H1 (cell line): ENCODE results near the gene PTPN7. TPM values are rescaled to one million over a fixed set of nuclear protein-coding genes. Genes with fewer than 3 reads are reported as not detected.

ENCODE experiments used
- EGR1 ChIP-seq: IDR thresholded peaks from 2 replicates; pipeline ENCODE4 v1.6.1; 2011; ENCODE audit warnings: low read depth, low read length, borderline replicate concordance
- JUN ChIP-seq: IDR thresholded peaks from 2 replicates; pipeline ENCODE4 v1.6.1; 2011; ENCODE audit warnings: low read depth, mild to moderate bottlenecking, improper control_type of control experiment, low read length
- KDM1A ChIP-seq: fragments of 200-600, 300-600 bp; sonication (generic); IDR thresholded peaks from 2 replicates; pipeline ENCODE4 v1.7.1; 2016; ENCODE audit warnings: mild to moderate bottlenecking, low read length, borderline replicate concordance
- PHF8 ChIP-seq: fragments of 200-600 bp; sonication (generic); conservative IDR thresholded peaks from 2 replicates; pipeline ENCODE4 v1.7.1; 2012; ENCODE audit warnings: low read depth, mild to moderate bottlenecking, inconsistent platforms, low read length, moderate library complexity
- RXRA ChIP-seq: IDR thresholded peaks from 2 replicates; pipeline ENCODE4 v1.6.1; 2011; ENCODE audit warnings: low read depth, mild to moderate bottlenecking, low read length, moderate library complexity; ENCODE audit not compliant: insufficient read depth
- SAP30 ChIP-seq: fragments of 300-600 bp; sonication (generic); IDR thresholded peaks from 2 replicates; pipeline ENCODE4 v1.7.1; 2012; ENCODE audit warnings: low read length, moderate library complexity, mild to moderate bottlenecking, inconsistent platforms; ENCODE audit not compliant: insufficient read depth, insufficient replicate concordance
- TAF7 ChIP-seq: optimal IDR thresholded peaks from 2 replicates; pipeline ENCODE3; 2011; ENCODE audit warnings: low read depth, mild to moderate bottlenecking, inconsistent platforms, low read length, moderate library complexity, borderline replicate concordance
- polyA plus RNA-seq, 7 experiments: library from polyadenylated mRNA; depleted of rRNA in 3 of 7; stranded (reverse) in 5 of 7; unstranded in 2 of 7; fragments of >200 nt in 5 of 7; fragments of 200-250 nt in 2 of 7; gene quantifications; 1 replicate in 5 of 7; 2 replicates in 1 of 7; 4 replicates in 1 of 7; pipeline versions ENCODE4 v1.2.1 to v1.2.3, GENCODE V29; 2011 to 2013; ENCODE audit warnings: missing spikeins in 2 of 7, mixed read lengths in 2 of 7
- total RNA-seq: library from RNA; stranded (reverse); fragmentation: NEBNext Ultra II Directional; extraction: Animal tissue kit (Norgen Biotek cat#: 25700); gene quantifications from 2 replicates; pipeline ENCODE4 v1.2.1, GENCODE V29; 2021
- TF ChIP-seq, protein P1 (sequence below): fragments of 300-600 bp; sonication (generic); IDR thresholded peaks from 2 replicates; pipeline ENCODE4 v1.7.1; 2012; ENCODE audit warnings: low read length, moderate library complexity, mild to moderate bottlenecking, inconsistent platforms; ENCODE audit not compliant: insufficient replicate concordance

Gene PTPN7
- total and polyA plus RNA-seq, 2 of the 8 experiments (the other 6 are each of a cell fraction or from before 2014, with no cell fraction given) = 0.20 TPM; not detected in 1

DNA sequence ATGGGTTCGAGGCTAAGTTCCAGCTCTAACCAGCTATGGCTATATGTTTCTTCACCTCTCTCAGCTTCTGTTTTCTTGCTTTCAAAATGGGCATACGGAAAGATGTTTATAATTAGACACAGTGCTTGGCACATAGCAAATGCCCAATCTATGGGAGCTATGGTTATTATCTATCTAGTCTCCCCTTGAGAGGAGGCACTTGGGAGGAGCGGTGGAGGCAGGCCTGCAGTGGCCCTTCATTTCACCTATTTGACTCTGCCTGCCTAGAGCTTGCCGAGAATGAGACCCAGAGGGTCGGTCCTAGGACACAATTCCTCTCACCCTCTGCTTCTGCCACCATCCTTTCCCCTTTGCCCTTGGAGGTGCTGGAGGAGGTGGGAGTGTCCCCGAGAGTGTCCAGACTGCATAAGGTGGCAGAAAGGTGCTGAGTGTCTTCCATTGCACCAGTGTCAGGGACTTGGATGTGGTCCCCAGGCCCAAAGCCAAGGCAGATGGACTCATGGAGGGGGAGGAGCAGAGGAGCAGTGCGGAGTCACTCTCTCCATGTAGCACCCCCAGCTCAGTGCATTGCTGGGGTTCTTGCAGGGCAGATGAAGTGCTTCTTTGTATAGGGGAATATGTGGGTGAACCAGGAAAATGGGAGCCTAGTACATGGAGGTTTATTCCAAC, 42.2 kb upstream of the PTPN7 start (continued):
- no peak for TF ChIP-seq PHF8
- TF ChIP-seq SAP30 = no peak
- TF ChIP-seq, protein P1, sequence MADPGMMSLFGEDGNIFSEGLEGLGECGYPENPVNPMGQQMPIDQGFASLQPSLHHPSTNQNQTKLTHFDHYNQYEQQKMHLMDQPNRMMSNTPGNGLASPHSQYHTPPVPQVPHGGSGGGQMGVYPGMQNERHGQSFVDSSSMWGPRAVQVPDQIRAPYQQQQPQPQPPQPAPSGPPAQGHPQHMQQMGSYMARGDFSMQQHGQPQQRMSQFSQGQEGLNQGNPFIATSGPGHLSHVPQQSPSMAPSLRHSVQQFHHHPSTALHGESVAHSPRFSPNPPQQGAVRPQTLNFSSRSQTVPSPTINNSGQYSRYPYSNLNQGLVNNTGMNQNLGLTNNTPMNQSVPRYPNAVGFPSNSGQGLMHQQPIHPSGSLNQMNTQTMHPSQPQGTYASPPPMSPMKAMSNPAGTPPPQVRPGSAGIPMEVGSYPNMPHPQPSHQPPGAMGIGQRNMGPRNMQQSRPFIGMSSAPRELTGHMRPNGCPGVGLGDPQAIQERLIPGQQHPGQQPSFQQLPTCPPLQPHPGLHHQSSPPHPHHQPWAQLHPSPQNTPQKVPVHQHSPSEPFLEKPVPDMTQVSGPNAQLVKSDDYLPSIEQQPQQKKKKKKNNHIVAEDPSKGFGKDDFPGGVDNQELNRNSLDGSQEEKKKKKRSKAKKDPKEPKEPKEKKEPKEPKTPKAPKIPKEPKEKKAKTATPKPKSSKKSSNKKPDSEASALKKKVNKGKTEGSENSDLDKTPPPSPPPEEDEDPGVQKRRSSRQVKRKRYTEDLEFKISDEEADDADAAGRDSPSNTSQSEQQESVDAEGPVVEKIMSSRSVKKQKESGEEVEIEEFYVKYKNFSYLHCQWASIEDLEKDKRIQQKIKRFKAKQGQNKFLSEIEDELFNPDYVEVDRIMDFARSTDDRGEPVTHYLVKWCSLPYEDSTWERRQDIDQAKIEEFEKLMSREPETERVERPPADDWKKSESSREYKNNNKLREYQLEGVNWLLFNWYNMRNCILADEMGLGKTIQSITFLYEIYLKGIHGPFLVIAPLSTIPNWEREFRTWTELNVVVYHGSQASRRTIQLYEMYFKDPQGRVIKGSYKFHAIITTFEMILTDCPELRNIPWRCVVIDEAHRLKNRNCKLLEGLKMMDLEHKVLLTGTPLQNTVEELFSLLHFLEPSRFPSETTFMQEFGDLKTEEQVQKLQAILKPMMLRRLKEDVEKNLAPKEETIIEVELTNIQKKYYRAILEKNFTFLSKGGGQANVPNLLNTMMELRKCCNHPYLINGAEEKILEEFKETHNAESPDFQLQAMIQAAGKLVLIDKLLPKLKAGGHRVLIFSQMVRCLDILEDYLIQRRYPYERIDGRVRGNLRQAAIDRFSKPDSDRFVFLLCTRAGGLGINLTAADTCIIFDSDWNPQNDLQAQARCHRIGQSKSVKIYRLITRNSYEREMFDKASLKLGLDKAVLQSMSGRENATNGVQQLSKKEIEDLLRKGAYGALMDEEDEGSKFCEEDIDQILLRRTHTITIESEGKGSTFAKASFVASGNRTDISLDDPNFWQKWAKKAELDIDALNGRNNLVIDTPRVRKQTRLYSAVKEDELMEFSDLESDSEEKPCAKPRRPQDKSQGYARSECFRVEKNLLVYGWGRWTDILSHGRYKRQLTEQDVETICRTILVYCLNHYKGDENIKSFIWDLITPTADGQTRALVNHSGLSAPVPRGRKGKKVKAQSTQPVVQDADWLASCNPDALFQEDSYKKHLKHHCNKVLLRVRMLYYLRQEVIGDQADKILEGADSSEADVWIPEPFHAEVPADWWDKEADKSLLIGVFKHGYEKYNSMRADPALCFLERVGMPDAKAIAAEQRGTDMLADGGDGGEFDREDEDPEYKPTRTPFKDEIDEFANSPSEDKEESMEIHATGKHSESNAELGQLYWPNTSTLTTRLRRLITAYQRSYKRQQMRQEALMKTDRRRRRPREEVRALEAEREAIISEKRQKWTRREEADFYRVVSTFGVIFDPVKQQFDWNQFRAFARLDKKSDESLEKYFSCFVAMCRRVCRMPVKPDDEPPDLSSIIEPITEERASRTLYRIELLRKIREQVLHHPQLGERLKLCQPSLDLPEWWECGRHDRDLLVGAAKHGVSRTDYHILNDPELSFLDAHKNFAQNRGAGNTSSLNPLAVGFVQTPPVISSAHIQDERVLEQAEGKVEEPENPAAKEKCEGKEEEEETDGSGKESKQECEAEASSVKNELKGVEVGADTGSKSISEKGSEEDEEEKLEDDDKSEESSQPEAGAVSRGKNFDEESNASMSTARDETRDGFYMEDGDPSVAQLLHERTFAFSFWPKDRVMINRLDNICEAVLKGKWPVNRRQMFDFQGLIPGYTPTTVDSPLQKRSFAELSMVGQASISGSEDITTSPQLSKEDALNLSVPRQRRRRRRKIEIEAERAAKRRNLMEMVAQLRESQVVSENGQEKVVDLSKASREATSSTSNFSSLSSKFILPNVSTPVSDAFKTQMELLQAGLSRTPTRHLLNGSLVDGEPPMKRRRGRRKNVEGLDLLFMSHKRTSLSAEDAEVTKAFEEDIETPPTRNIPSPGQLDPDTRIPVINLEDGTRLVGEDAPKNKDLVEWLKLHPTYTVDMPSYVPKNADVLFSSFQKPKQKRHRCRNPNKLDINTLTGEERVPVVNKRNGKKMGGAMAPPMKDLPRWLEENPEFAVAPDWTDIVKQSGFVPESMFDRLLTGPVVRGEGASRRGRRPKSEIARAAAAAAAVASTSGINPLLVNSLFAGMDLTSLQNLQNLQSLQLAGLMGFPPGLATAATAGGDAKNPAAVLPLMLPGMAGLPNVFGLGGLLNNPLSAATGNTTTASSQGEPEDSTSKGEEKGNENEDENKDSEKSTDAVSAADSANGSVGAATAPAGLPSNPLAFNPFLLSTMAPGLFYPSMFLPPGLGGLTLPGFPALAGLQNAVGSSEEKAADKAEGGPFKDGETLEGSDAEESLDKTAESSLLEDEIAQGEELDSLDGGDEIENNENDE = no peak
- TF ChIP-seq TAF7 = no peak
- no peak for TF ChIP-seq KDM1A
- no peak for TF ChIP-seq EGR1
- TF ChIP-seq JUN = no peak
- TF ChIP-seq RXRA = no peak
